Mesenchymal stem cell (in vitro differentiated cells and primary cell): ENCODE data around the gene GLT1D1.

Experiments
- DNase-seq: peaks from one replicate; pipeline ENCODE4 v3.0.0-alpha.2; 2013
- H2AFZ ChIP-seq: one replicate; pipeline ENCODE4 v1.6.1; 2013; ENCODE audit warnings: low read depth, mild to moderate bottlenecking, control low read depth, inconsistent platforms, low read length, moderate library complexity
- H2AK5ac ChIP-seq: 2 replicates; pipeline ENCODE4 v1.6.1; 2013; ENCODE audit warnings: low read length, moderate library complexity, mild to moderate bottlenecking, inconsistent platforms; ENCODE audit not compliant: severe bottlenecking
- H2BK120ac ChIP-seq: one replicate; pipeline ENCODE4 v1.6.1; 2013; ENCODE audit warnings: low read depth, mild to moderate bottlenecking, inconsistent platforms, low read length, moderate library complexity
- H2BK12ac ChIP-seq, 2 experiments: one replicate each; pipeline ENCODE4 v1.6.1; 2013; ENCODE audit warnings: inconsistent platforms in 2 of 2, low read length in 2 of 2, mild to moderate bottlenecking in 2 of 2, moderate library complexity in 2 of 2, control low read depth in 1 of 2
- H2BK15ac ChIP-seq: one replicate; pipeline ENCODE4 v1.6.1; 2013; ENCODE audit warnings: mild to moderate bottlenecking, low read depth, inconsistent platforms; ENCODE audit not compliant: poor library complexity, severe bottlenecking
- H2BK5ac ChIP-seq: 2 replicates; pipeline ENCODE4 v1.6.1; 2013; ENCODE audit warnings: low read depth, mild to moderate bottlenecking, low read length, control low read depth, inconsistent platforms; ENCODE audit not compliant: poor library complexity, severe bottlenecking
- H3K14ac ChIP-seq, 2 experiments: one replicate each; pipeline ENCODE4 v1.6.1; 2013; ENCODE audit warnings: inconsistent platforms in 2 of 2, low read length in 2 of 2, control low read depth in 1 of 2, mild to moderate bottlenecking in 1 of 2, moderate library complexity in 1 of 2
- H3K18ac ChIP-seq, 2 experiments: one replicate each; pipeline ENCODE4 v1.6.1; 2013; ENCODE audit warnings: inconsistent platforms in 2 of 2, low read length in 2 of 2, control low read depth in 1 of 2, low read depth in 1 of 2, mild to moderate bottlenecking in 1 of 2
- H3K23ac ChIP-seq, 2 experiments: one replicate each; pipeline ENCODE4 v1.6.1; 2013; ENCODE audit warnings: inconsistent platforms in 2 of 2, low read length in 2 of 2, mild to moderate bottlenecking in 2 of 2, moderate library complexity in 2 of 2, control low read depth in 1 of 2
- H3K27ac ChIP-seq: 2 replicates; pipeline ENCODE4 v1.5.1; 2013; ENCODE audit warnings: mild to moderate bottlenecking, moderate library complexity, low read length, control low read depth, inconsistent platforms; ENCODE audit not compliant: poor library complexity, severe bottlenecking
- H3K27me3 ChIP-seq, 2 experiments: 2 replicates each; pipeline versions ENCODE4 v1.6.1 to v1.7.0; 2013; ENCODE audit warnings: low read length in 2 of 2, mild to moderate bottlenecking in 2 of 2, moderate library complexity in 2 of 2, control low read depth in 1 of 2, inconsistent platforms in 1 of 2; ENCODE audit not compliant: control insufficient read depth in 1 of 2, insufficient read depth in 1 of 2
- H3K36me3 ChIP-seq, 2 experiments: 2 replicates each; pipeline versions ENCODE4 v1.6.1 to v1.7.0; 2013; ENCODE audit warnings: low read length in 2 of 2, control low read depth in 1 of 2, inconsistent platforms in 1 of 2, low read depth in 1 of 2, mild to moderate bottlenecking in 1 of 2; ENCODE audit not compliant: insufficient read depth in 2 of 2, control insufficient read depth in 1 of 2
- H3K4ac ChIP-seq, 2 experiments: one replicate each; pipeline ENCODE4 v1.6.1; 2013; ENCODE audit warnings: inconsistent platforms in 2 of 2, low read length in 2 of 2, mild to moderate bottlenecking in 2 of 2, moderate library complexity in 2 of 2, control low read depth in 1 of 2, low read depth in 1 of 2
- H3K4me1 ChIP-seq: 2 replicates; pipeline ENCODE4 v1.6.1; 2013; ENCODE audit warnings: low read depth, low read length, control low read depth; ENCODE audit not compliant: control insufficient read depth, insufficient read depth
- H3K4me2 ChIP-seq: 2 replicates; pipeline ENCODE4 v1.6.1; 2013; ENCODE audit warnings: low read length, mild to moderate bottlenecking, inconsistent platforms; ENCODE audit not compliant: poor library complexity, severe bottlenecking
- H3K4me3 ChIP-seq, 2 experiments: 2 replicates each; pipeline versions ENCODE4 v1.5.1 to v1.7.0; 2013; ENCODE audit warnings: low read length in 2 of 2, mild to moderate bottlenecking in 2 of 2, control low read depth in 1 of 2, low read depth in 1 of 2; ENCODE audit not compliant: insufficient read depth in 1 of 2
- H3K79me1 ChIP-seq: replicated peaks from 2 replicates; pipeline ENCODE4 v1.6.1; 2013; ENCODE audit warnings: mild to moderate bottlenecking, control low read depth, low read length, inconsistent platforms; ENCODE audit not compliant: poor library complexity, severe bottlenecking
- H3K9ac ChIP-seq: 2 replicates; pipeline ENCODE4 v1.7.0; 2013; ENCODE audit warnings: mild to moderate bottlenecking, low read length, moderate library complexity
- H3K9me3 ChIP-seq: 2 replicates; pipeline ENCODE4 v1.7.0; 2013; ENCODE audit warnings: mild to moderate bottlenecking, low read length; ENCODE audit not compliant: control insufficient read depth
- H4K8ac ChIP-seq: one replicate; pipeline ENCODE4 v1.6.1; 2013; ENCODE audit warnings: inconsistent platforms, mild to moderate bottlenecking, low read length, moderate library complexity
- H4K91ac ChIP-seq: one replicate; pipeline ENCODE4 v1.6.1; 2013; ENCODE audit warnings: mild to moderate bottlenecking, low read length, inconsistent platforms
- WGBS: methylation state at CpG from one replicate; pipeline ENCODE4 v1.1.7; 2013; ENCODE audit warnings: mixed read lengths; 5-methylcytosine and 5-hydroxymethylcytosine counted together

The GLT1D1 gene

GRCh38 chr12:128906485-128907137, 53.3 kb downstream of the GLT1D1 start:
- Histone ChIP-seq H4K91ac (no peak overlapping the region), H3K79me1 (no peaks in the 10 kb centered on the region), H3K9me3 (no peaks in the 10 kb centered on the region), H3K27ac (no peak overlapping the region), H2BK5ac (no peak overlapping the region), H3K18ac (no peak overlapping the region), H3K4me3 (no peak overlapping the region), H3K23ac (no peak overlapping the region), H2AFZ (no peak overlapping the region), H2BK120ac (no peak overlapping the region), H3K4me2 (no peak overlapping the region), H3K9ac (no peak overlapping the region), H2BK15ac (no peak overlapping the region), H3K4me1 (no peaks in the 10 kb centered on the region), H3K4ac (no peak overlapping the region), H3K36me3 (no peaks in the 10 kb centered on the region), H2AK5ac (no peak overlapping the region), H3K14ac (no peak overlapping the region), H3K27me3 (no peaks in the 10 kb centered on the region), H2BK12ac (no peak overlapping the region), H4K8ac (no peak overlapping the region)
- DNase-seq, result no peak
- 88% methylated on average over 4 of the region's 4 CpGs for WGBS

GRCh38 chr12:128908254-128908653, 55.0 kb downstream of the GLT1D1 start:
- Histone ChIP-seq H3K18ac (no peak overlapping the region), H2BK12ac (no peak overlapping the region), H2BK120ac (no peak overlapping the region), H3K27me3 (no peaks in the 10 kb centered on the region), H3K36me3 (no peaks in the 10 kb centered on the region), H3K23ac (no peak overlapping the region), H3K4me1 (no peaks in the 10 kb centered on the region), H2BK15ac (no peak overlapping the region), H3K14ac (no peak overlapping the region), H3K9me3 (no peaks in the 10 kb centered on the region), H4K91ac (no peak overlapping the region), H2AFZ (no peak overlapping the region), H3K27ac (no peak overlapping the region), H3K9ac (no peak overlapping the region), H3K79me1 (no peaks in the 10 kb centered on the region), H3K4me3 (no peak overlapping the region), H4K8ac (no peak overlapping the region), H3K4ac (no peak overlapping the region), H2BK5ac (no peak overlapping the region), H3K4me2 (no peak overlapping the region), H2AK5ac (no peak overlapping the region)
- DNase-seq, result no peak
- WGBS, result 35% methylated on average over 1 of the region's 4 CpGs

- H2BK12ac ChIP-seq, result no peak overlapping the region
- no peak for DNase-seq
- no peak overlapping the region for H3K4ac ChIP-seq
- H3K4me2 ChIP-seq, result no peak overlapping the region
- no peaks in the 10 kb centered on the region for H3K4me1 ChIP-seq
- H3K4me3 ChIP-seq, result no peak overlapping the region
- no peaks in the 10 kb centered on the region for H3K9me3 ChIP-seq
- no peak overlapping the region for H3K18ac ChIP-seq
- H3K36me3 ChIP-seq, result no peaks in the 10 kb centered on the region
- H3K79me1 ChIP-seq, result no peaks in the 10 kb centered on the region
- no peak overlapping the region for H2BK120ac ChIP-seq
- no peak overlapping the region for H4K91ac ChIP-seq
- H3K14ac ChIP-seq, result no peak overlapping the region
- no peak overlapping the region for H3K9ac ChIP-seq
- H2AK5ac ChIP-seq, result no peak overlapping the region
- no peak overlapping the region for H4K8ac ChIP-seq
- H3K23ac ChIP-seq, result no peak overlapping the region
- no peak overlapping the region for H2BK15ac ChIP-seq
- no peak overlapping the region for H2AFZ ChIP-seq
- no peaks in the 10 kb centered on the region for H3K27me3 ChIP-seq
- no peak overlapping the region for H3K27ac ChIP-seq
- no CpG with 5 or more reads among the region's 1 CpG for WGBS
- H2BK5ac ChIP-seq, result no peak overlapping the region
Observed at GRCh38 chr12:128909653-128910052, 56.4 kb downstream of the GLT1D1 start.

- H3K23ac ChIP-seq, result no peak overlapping the region
- H4K8ac ChIP-seq, result no peak overlapping the region
- no peaks in the 10 kb centered on the region for H3K9me3 ChIP-seq
- no peaks in the 10 kb centered on the region for H3K27me3 ChIP-seq
- WGBS, result 89% methylated on average over 9 of the region's 10 CpGs
- no peak overlapping the region for H4K91ac ChIP-seq
- no peaks in the 10 kb centered on the region for H3K79me1 ChIP-seq
- H2BK5ac ChIP-seq, result no peak overlapping the region
- no peak for DNase-seq
- H3K9ac ChIP-seq, result no peak overlapping the region
- H3K4me3 ChIP-seq, result no peak overlapping the region
- H3K4ac ChIP-seq, result no peak overlapping the region
- no peak overlapping the region for H2BK120ac ChIP-seq
- no peak overlapping the region for H2AK5ac ChIP-seq
- H3K14ac ChIP-seq, result no peak overlapping the region
- H2BK15ac ChIP-seq, result no peak overlapping the region
- H3K4me2 ChIP-seq, result no peak overlapping the region
- H2AFZ ChIP-seq, result no peak overlapping the region
- no peak overlapping the region for H2BK12ac ChIP-seq
- H3K18ac ChIP-seq, result no peak overlapping the region
- H3K36me3 ChIP-seq, result no peaks in the 10 kb centered on the region
- H3K4me1 ChIP-seq, result no peaks in the 10 kb centered on the region
- no peak overlapping the region for H3K27ac ChIP-seq
Observed at GRCh38 chr12:128910629-128911028, 57.4 kb downstream of the GLT1D1 start.
